Activated effector memory CD4-positive, alpha-beta T cell treated with anti-CD3 and anti-CD28 coated beads, Interleukin-2, amount 50 U/mL, for 16 hours (primary cell): ENCODE measurements around the gene MAGI1.
"Not testable (repeated sequence)": the region's sequence is repeated elsewhere in the genome, so short reads cannot be mapped to it uniquely, and the experiment has no call there.

ENCODE experiments used
- DNase-seq: peaks from one replicate; pipeline ENCODE4 v3.0.0-alpha.2; 2020

Gene MAGI1

DNA sequence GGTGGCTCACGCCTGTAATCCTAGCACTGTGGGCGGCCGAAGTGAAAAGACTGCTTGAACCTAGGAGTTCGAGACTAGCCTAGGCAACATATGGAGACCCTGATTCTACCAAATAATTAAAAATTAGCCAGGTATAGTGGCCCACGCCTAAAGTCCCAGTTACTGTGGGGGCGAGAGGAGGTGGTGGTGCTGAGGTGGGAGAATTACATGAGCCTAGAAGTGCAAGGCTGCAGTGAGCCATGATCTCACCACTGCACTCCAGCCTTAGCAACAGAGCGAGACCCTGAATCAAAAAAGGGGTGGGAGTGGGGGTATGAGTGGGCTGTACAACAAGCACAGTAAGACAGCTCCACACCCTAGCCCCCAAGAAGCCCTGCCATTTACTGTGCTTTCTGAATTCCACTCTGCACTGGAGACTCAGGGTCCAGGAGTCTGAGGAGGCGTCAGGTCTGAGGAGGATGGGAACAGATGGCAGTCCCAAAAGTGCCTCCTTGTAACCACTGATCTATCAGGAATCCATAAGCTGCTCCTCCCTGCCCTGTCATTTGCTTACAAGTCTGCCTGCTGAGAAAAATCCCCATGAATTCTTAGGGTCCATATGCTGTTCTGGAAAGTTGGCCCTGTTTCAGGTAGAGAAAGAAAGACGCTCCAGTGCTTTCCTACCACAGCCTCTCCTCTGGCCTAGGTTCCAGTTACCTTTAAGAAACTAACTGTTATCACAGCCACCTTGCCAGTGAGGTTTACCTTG, 171.1 kb downstream of the MAGI1 start:
- DNase-seq = no peak

- DNase-seq = no peak
Measured at GRCh38 chr3:65864357-65864904, 174.3 kb downstream of the MAGI1 start.

DNA sequence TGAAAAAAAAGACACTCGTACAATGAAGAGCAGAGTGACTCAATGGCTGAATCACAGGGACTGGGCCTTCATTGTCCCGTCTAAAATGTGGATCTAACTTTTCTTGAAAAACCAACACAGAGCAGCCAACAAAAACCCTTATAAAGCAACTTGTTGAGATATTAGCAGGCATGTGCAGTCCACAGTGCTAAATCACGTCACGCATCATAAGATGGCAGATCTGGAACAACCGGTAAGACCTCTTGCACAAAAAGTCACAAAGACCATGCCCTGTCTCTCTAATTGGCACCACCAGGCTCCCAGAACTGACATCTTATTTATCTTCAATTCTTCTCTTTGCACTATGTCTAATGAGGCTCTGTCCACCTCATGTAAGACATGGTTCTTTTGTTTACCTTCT, 177.0 kb downstream of the MAGI1 start:
- no peak for DNase-seq

- not testable (repeated sequence) for DNase-seq
Measured at GRCh38 chr3:65859612-65860011, 179.1 kb downstream of the MAGI1 start.

DNA sequence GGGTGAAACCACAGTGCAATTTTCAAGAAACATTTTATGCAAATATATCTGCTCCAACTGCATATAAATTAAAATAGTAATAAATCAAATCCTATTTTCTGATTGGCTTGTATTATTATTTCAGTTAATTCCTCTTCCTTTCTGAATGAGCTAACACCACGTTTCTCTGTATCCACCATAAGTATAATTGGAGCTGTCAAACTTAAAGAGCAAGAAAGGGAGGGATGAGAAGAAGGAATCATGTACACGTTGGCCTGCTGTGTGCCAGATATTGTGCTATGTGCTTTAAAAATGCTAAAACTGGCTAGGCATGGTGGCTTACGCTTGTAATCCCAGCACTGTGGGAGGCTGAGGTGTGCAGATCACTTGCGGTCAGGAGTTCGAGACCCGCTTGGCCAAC, 180.0 kb downstream of the MAGI1 start:
- DNase-seq = no peak

DNA sequence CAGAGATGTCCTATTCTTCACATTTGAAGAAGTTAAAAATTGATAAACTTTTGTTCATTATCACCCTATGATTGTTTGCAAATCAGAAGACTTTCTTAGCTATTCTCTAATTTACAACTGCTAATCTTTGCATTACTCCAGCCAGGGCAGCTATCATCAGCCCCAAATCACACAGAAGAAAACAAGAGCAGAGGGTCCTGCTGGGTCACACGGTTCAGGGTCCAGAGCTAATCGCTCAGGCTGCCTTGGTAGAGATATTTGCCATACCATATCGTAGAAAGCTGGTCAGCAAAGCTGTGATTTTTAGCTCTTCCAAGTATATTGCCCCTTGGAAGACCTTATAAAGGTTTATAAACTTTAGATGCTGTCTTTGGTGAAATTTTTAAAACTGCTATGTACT, 181.4 kb downstream of the MAGI1 start:
- DNase-seq = no peak

- no peak for DNase-seq
Measured at GRCh38 chr3:65856907-65857306, 181.8 kb downstream of the MAGI1 start.

GRCh38 chr3:65855370-65856100, 183.2 kb downstream of the MAGI1 start:
- DNase-seq = no peak

GRCh38 chr3:65854606-65855304, 184.0 kb downstream of the MAGI1 start:
- no peak for DNase-seq

DNA sequence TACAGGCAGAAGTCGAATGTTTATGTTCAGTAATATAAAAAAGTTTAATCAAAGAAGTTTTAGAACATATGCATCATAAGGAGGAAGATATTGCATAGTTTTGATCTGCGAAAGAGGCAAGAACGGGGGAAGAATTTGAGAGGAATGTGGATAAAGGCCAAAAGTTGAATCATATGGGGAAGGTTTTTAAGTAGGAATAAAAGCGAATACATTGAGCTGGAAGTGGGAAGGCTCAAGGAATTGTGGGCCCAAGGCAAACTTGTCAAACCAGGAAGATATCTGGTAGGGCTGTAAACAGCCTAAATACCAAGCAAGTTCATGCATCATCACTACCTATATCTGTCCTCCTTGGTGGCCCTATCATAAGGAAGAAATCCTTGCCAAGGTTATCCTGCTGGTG, 186.9 kb downstream of the MAGI1 start:
- no peak for DNase-seq

DNA sequence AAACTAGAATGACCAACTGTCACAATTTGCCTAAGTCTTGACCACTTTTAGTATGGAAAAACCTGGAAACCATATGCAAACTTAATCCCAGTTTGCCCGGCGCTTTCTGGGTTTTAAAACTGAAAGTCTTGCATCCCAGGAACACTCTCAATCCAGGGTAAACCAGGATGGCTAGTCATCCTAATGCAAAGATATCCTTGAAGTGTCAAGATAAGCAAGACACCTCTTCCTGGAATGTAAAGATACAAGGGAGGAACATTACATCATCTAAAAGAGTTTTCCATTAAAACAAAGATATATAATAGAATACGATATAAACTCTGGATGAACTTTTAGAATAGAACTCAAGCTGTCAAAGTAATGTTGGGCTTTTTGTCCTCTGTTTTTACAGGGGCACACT, 188.5 kb downstream of the MAGI1 start:
- no peak for DNase-seq

DNA sequence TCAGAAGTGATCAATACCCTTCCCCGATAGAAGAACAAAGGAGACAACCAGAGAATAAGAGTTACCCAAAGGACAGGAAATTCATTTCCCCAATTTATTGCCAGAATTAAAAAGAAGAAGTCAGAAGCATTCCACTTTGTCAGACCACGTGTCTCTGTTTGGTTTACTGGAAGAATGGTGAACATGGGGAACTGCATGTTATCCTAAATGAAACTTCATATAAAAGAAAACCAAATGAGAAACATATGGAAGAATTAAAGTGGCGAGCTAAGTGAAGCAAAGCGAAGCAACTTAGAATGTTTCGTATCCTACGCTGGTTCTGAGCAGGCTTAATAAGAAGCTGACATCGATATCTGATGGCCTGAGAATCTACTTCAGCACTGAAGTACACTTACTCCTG, 190.7 kb downstream of the MAGI1 start:
- DNase-seq = no peak

DNA sequence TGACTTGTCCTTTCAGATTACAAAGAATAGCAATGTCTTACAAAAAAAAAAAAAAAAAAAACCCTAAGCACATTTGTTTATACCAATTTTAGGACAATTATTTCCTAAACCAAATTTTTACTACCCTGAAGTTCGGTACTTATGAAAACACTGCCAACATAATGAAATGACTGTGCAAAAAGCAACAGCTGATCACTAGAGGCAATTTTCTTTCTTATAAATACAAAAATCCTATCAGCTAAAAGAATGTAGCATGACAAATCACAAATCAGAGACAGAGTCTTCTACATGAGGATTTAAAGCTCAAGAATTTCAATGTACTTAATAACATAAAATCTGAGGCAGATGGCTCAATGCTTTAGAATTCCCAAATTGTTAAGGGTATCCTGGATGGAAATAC, 191.8 kb downstream of the MAGI1 start:
- DNase-seq = no peak

- DNase-seq = no peak
Measured at GRCh38 chr3:65844370-65844769, 194.3 kb downstream of the MAGI1 start.

DNA sequence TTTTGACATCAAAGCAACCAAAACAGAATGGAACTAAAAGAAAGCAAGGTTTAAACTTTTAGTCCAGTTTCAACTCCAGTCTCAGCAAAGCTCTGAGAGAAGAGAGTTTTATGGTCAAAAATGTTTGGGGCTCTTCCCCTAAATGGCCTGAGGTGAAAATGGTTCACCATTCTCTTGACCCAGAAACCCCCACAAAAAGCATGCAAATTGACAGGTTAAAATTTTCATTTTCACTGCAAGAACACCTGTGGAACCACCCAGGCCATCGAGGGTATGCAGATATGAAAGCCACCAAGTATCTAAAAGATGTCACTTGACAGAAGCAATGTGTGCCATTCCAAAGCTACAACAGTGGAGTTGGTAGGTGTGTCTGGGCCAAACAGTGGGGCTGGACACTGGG, 195.0 kb downstream of the MAGI1 start:
- no peak for DNase-seq

DNA sequence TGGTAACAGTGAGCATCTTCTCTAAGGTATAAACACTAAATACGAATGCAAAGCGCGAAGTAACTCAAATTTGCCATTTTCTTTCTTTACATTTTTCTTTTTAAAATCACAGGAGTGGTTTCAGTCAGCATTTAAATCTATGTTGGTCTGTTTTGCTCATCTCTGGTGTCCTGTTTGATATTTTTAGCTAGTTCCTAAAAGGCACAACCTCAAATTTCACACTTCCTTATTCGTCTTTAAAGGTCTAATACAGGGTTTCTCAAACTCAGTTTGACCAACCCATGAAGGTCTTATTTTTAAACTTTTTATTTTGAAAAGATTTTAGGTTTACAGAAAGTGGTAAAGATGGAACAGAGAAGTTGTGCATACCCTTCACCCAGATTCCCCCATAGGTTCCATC, 201.1 kb downstream of the MAGI1 start:
- no peak for DNase-seq

DNA sequence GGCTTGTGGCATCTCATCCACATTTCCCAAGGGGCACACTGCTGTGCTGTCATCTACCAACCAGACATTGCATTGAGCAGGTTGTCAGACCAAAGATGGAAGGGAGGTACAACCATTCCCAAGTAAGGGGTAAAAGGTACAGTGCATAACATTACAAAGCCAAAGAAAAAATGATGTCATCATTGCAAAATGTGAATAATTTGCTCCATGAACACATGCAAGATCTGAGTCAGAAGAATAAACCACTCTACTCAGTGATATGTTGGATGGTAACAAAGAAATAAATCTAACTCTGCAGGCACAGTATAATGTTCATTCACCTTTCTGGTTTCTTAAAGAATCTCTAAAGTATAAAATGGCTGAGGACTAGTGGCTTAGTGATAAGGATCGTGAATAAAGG, 202.7 kb downstream of the MAGI1 start:
- DNase-seq = no peak

GRCh38 chr3:65833761-65834505, 204.8 kb downstream of the MAGI1 start:
- no peak for DNase-seq

GRCh38 chr3:65831733-65832425, 206.8 kb downstream of the MAGI1 start:
- no peak for DNase-seq

GRCh38 chr3:65830948-65831732, 207.6 kb downstream of the MAGI1 start:
- DNase-seq = no peak

GRCh38 chr3:65829228-65829627, 209.5 kb downstream of the MAGI1 start:
- DNase-seq = no peak

- no peak for DNase-seq
Measured at GRCh38 chr3:65828706-65829105, 210.0 kb downstream of the MAGI1 start.
